SK-N-SH treated with all-trans-retinoic acid at 6 μM for 48 hours (cell line): ENCODE data around the gene CROCC2.

ENCODE experiments used
- ATAC-seq: fragments of 200-7000 bp; cut with Tn5 transposase; 3 replicates; pipeline ENCODE4 v1.9.1; 2020; ENCODE audit warnings: mild to moderate bottlenecking, moderate library complexity
- ARNTL ChIP-seq: fragments of 450-650 bp; formaldehyde crosslinking; IDR thresholded peaks from 2 replicates; pipeline ENCODE4 v1.5.0; 2020; ENCODE audit warnings: low read depth, mild to moderate bottlenecking, moderate library complexity, borderline replicate concordance
- BACH2 ChIP-seq: fragments of 250-450 bp; sonication (Bioruptor Pico); IDR thresholded peaks from 2 replicates; pipeline ENCODE4 v1.9.0; 2021; ENCODE audit warnings: mild to moderate bottlenecking, borderline replicate concordance
- CSDC2 ChIP-seq: fragments of 250-450 bp; sonication (Bioruptor Pico); IDR thresholded peaks from 2 replicates; pipeline ENCODE4 v1.5.0; 2020; ENCODE audit warnings: mild to moderate bottlenecking, moderate library complexity
- ESRRG ChIP-seq: fragments of 250-450 bp; sonication (Bioruptor Pico); IDR thresholded peaks from 2 replicates; pipeline ENCODE4 v1.6.1; 2021; ENCODE audit warnings: mild to moderate bottlenecking
- GLIS3 ChIP-seq: fragments of 250-450 bp; sonication (Bioruptor Pico); IDR thresholded peaks from 2 replicates; pipeline ENCODE4 v1.5.0; 2020; ENCODE audit warnings: mild to moderate bottlenecking, moderate library complexity
- ISL1 ChIP-seq: fragments of 250-450 bp; sonication (Bioruptor Pico); IDR thresholded peaks from 2 replicates; pipeline ENCODE4 v2.1.2; 2022; ENCODE audit warnings: mild to moderate bottlenecking, moderate library complexity
- OSR1 ChIP-seq: fragments of 250-450 bp; sonication (Bioruptor Pico); IDR thresholded peaks from 2 replicates; pipeline ENCODE4 v1.8.0; 2022; ENCODE audit warnings: moderate library complexity, mild to moderate bottlenecking, inconsistent platforms
- PATZ1 ChIP-seq: fragments of 250-450 bp; sonication (Bioruptor Pico); IDR thresholded peaks from 2 replicates; pipeline ENCODE4 v1.8.0; 2020; ENCODE audit warnings: mild to moderate bottlenecking, moderate library complexity, borderline replicate concordance
- POU6F1 ChIP-seq: fragments of 250-450 bp; sonication (Bioruptor Pico); IDR thresholded peaks from 2 replicates; pipeline ENCODE4 v1.8.0; 2021; ENCODE audit warnings: low read depth, mild to moderate bottlenecking, moderate library complexity, borderline replicate concordance
- PPARA ChIP-seq: fragments of 250-450 bp; sonication (Bioruptor Pico); IDR thresholded peaks from 2 replicates; pipeline ENCODE4 v1.5.0; 2020; ENCODE audit warnings: mild to moderate bottlenecking, borderline replicate concordance
- RARB ChIP-seq: fragments of 250-450 bp; sonication (Bioruptor Pico); IDR thresholded peaks from 2 replicates; pipeline ENCODE4 v1.8.0; 2021; ENCODE audit warnings: mild to moderate bottlenecking, moderate library complexity
- SNAI2 ChIP-seq: fragments of 250-450 bp; sonication (Bioruptor Pico); IDR thresholded peaks from 2 replicates; pipeline ENCODE4 v1.5.0; 2020; ENCODE audit warnings: mild to moderate bottlenecking, moderate library complexity
- TCF4 ChIP-seq: fragments of 250-450 bp; sonication (Bioruptor Pico); IDR thresholded peaks from 2 replicates; pipeline ENCODE4 v1.8.0; 2021; ENCODE audit warnings: mild to moderate bottlenecking, moderate library complexity, borderline replicate concordance
- TOX ChIP-seq: fragments of 250-450 bp; sonication (Bioruptor Pico); IDR thresholded peaks from 2 replicates; pipeline ENCODE4 v1.8.0; 2021; ENCODE audit warnings: mild to moderate bottlenecking, moderate library complexity, borderline replicate concordance
- ZC3H10 ChIP-seq: fragments of 250-450 bp; sonication (Bioruptor Pico); IDR thresholded peaks from 2 replicates; pipeline ENCODE4 v1.5.1; 2021; ENCODE audit warnings: mild to moderate bottlenecking, moderate library complexity
- ZFP3 ChIP-seq: fragments of 250-450 bp; sonication (Bioruptor Pico); IDR thresholded peaks from 2 replicates; pipeline ENCODE4 v1.5.0; 2020; ENCODE audit warnings: mild to moderate bottlenecking, moderate library complexity
- ZFP30 ChIP-seq: fragments of 450-650 bp; formaldehyde crosslinking; IDR thresholded peaks from 2 replicates; pipeline ENCODE4 v1.5.0; 2022; ENCODE audit warnings: mild to moderate bottlenecking, moderate library complexity
- ZNF565 ChIP-seq: fragments of 450-650 bp; formaldehyde crosslinking; conservative IDR thresholded peaks from 2 replicates; pipeline ENCODE4 v1.5.0; 2020; ENCODE audit warnings: low read depth, mild to moderate bottlenecking, moderate library complexity
- ZNF70 ChIP-seq: fragments of 450-650 bp; formaldehyde crosslinking; IDR thresholded peaks from 2 replicates; pipeline ENCODE4 v1.5.0; 2020; ENCODE audit warnings: mild to moderate bottlenecking, moderate library complexity
- ZNF8 ChIP-seq: fragments of 450-650 bp; formaldehyde crosslinking; IDR thresholded peaks from 2 replicates; pipeline ENCODE4 v1.5.0; 2020; ENCODE audit warnings: mild to moderate bottlenecking, moderate library complexity
- TF ChIP-seq, protein P1 (sequence below): fragments of 250-450 bp; sonication (Bioruptor Pico); IDR thresholded peaks from 2 replicates; pipeline ENCODE4 v1.5.1; 2020; ENCODE audit warnings: low read depth, mild to moderate bottlenecking, moderate library complexity
- TF ChIP-seq, protein P2 (sequence below): fragments of 250-450 bp; sonication (Bioruptor Pico); IDR thresholded peaks from 2 replicates; pipeline ENCODE4 v1.5.0; 2020; ENCODE audit warnings: mild to moderate bottlenecking, moderate library complexity

CROCC2 gene

DNA sequence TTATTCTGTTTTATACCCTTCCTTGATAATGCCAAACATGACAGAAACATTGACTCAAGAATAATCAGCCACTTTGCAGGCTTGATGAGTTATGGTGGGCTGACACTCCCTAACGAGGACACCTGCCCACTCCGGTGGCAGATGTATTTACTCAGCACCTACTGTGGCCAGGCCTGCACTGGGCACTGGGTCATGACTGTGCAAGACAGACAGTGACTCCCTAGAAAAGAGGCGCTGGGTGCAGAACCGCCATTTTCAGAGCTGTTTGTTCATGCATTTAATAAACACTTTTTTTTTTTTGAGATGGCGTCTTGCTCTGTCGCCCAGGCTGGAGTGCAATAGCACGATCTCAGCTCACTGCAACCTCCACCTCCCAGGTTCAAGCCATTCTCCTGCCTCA lies 124.7 kb downstream of the CROCC2 start:
- no peak for ATAC-seq
- no peak for TF ChIP-seq ZC3H10 (CRISPR knock-in tag)
- no peak for TF ChIP-seq TCF4
- no peak for TF ChIP-seq ZFP30 (CRISPR knock-in tag)
- TF ChIP-seq CSDC2 (CRISPR knock-in tag): no peak
- no peak for TF ChIP-seq ZNF8 (CRISPR knock-in tag)
- TF ChIP-seq, protein P1, sequence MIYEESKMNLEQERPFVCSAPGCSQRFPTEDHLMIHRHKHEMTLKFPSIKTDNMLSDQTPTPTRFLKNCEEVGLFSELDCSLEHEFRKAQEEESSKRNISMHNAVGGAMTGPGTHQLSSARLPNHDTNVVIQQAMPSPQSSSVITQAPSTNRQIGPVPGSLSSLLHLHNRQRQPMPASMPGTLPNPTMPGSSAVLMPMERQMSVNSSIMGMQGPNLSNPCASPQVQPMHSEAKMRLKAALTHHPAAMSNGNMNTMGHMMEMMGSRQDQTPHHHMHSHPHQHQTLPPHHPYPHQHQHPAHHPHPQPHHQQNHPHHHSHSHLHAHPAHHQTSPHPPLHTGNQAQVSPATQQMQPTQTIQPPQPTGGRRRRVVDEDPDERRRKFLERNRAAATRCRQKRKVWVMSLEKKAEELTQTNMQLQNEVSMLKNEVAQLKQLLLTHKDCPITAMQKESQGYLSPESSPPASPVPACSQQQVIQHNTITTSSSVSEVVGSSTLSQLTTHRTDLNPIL: no peak
- TF ChIP-seq ZNF70 (CRISPR knock-in tag): no peak

GRCh38 chr2:241031436-241032165 lies 125.5 kb downstream of the CROCC2 start:
- ATAC-seq: no peak
- TF ChIP-seq ARNTL (CRISPR knock-in tag) (no peak), ZNF70 (CRISPR knock-in tag) (no peak), ZNF8 (CRISPR knock-in tag) (no peak), POU6F1 (CRISPR knock-in tag) (no peak), PPARA (no peak), PATZ1 (no peak), TCF4 (no peak), ZNF565 (CRISPR knock-in tag) (no peak), TOX (no peak), ESRRG (no peak), ZC3H10 (CRISPR knock-in tag) (no peak), SNAI2 (no peak), ZFP30 (CRISPR knock-in tag) (no peak), GLIS3 (CRISPR knock-in tag) (no peak), OSR1 (CRISPR knock-in tag) (no peak), RARB (CRISPR knock-in tag) (no peak), ISL1 (no peak), ZFP3 (CRISPR knock-in tag) (no peak)
- TF ChIP-seq, protein P2, sequence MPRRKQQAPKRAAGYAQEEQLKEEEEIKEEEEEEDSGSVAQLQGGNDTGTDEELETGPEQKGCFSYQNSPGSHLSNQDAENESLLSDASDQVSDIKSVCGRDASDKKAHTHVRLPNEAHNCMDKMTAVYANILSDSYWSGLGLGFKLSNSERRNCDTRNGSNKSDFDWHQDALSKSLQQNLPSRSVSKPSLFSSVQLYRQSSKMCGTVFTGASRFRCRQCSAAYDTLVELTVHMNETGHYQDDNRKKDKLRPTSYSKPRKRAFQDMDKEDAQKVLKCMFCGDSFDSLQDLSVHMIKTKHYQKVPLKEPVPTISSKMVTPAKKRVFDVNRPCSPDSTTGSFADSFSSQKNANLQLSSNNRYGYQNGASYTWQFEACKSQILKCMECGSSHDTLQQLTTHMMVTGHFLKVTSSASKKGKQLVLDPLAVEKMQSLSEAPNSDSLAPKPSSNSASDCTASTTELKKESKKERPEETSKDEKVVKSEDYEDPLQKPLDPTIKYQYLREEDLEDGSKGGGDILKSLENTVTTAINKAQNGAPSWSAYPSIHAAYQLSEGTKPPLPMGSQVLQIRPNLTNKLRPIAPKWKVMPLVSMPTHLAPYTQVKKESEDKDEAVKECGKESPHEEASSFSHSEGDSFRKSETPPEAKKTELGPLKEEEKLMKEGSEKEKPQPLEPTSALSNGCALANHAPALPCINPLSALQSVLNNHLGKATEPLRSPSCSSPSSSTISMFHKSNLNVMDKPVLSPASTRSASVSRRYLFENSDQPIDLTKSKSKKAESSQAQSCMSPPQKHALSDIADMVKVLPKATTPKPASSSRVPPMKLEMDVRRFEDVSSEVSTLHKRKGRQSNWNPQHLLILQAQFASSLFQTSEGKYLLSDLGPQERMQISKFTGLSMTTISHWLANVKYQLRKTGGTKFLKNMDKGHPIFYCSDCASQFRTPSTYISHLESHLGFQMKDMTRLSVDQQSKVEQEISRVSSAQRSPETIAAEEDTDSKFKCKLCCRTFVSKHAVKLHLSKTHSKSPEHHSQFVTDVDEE (CRISPR knock-in tag): no peak
- TF ChIP-seq, protein P1: no peak
- TF ChIP-seq, all 23 proteins: peak for 0

DNA sequence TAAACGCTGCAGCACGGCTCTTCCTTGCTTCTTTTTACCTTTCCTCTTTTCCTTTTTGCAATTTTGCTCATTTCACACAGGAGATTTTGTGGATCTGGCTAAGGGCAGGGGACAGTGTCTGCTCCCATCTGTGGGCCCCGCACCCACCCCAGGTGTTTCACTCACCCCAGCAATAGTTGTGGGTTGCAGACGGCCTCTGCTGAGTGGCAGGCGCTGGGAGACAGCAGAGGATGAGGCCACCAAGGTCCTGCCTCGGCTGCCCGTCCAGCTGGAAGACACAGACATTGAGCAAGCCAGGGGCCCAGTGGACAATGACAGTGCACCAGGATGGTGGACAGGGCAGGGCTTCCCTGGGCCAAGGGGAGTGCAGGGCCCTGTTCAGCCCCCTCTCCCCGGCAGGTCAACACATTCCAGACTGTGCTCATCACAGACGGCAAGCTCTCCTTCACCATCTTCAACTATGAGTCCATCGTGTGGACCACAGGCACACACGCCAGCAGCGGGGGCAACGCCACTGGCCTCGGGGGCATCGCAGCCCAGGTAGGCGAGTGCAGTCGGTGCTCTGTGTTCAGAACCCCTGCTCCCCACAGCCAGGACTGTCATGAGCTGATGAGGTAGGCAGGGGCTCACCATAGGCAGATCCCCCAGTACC lies 127.3 kb downstream of the CROCC2 start:
- no peak for ATAC-seq
- no peak for TF ChIP-seq ZNF70 (CRISPR knock-in tag)
- TF ChIP-seq, protein P2 (CRISPR knock-in tag): no peak
- no peak for TF ChIP-seq PPARA
- TF ChIP-seq ZFP3 (CRISPR knock-in tag): no peak
- TF ChIP-seq PATZ1: no peak
- no peak for TF ChIP-seq BACH2 (CRISPR knock-in tag)
- TF ChIP-seq TCF4: no peak
- no peak for TF ChIP-seq ZFP30 (CRISPR knock-in tag)
